HG03565 (cell line): ENCODE measurements around the gene ARHGEF11.
"Not testable (repeated sequence)": the region's sequence is repeated elsewhere in the genome, so short reads cannot be mapped to it uniquely, and the experiment has no call there.

Source experiments
- ATAC-seq: cut with Tn5 transposase; IDR thresholded peaks from one replicate; pipeline ENCODE4 v1.9.1; 2021; ENCODE audit warnings: mild to moderate bottlenecking, moderate library complexity; ENCODE audit not compliant: unreplicated experiment

ARHGEF11 gene

DNA sequence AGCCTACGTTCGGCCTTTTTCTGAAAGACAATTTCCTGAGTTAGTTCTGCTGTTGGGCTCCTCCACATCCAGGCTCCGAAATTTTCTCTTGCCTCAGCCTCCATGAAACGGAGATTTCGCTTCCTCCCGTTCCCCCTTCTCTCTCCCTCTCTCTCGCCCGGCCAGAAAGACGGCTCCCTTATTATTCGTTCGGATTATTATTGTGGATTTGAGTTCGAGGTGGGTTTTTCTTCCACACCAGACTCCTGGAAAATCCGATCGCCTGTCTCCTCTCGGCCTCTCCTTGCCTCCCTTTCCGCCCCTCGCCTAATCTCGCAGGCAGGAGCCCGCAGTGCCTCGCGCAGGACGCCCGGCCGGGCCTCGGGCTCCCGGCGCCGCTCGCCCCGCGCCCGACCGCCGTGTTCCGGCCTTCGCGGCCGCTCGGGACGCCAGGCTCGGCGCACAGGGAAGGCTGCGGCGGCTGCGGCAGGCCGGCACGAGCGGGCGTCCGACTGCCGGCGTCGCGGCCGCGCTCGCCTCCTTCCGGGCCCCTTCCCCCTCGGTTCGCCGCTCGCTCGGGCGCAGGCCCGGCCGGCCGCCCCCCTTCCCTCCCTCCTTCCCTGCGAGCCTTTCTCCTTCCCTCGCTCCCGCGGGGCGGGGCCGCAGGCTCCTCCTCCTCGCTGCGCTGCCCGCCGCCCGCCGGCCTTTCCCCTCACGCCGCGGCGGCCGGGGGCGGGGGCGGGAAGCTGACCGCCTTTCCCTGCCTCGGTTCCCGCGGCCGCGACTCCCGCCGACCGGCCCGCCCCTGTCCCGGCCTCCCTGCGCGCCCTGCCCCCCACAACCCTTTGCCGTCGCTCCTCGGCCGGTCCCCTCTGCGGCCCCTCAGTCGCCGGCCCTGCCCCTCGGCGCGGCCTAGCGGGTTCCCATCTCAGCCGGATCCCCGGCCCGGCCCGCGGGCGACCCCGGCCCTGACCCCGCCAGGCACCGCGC is at the start of gene ARHGEF11:
TSS of gene ARHGEF11 (minus strand) at position 493 of the 969 bp plus-strand sequence. CDS start 1,412 bp downstream, outside the sequence.
- no peak for ATAC-seq

- ATAC-seq = no peak
Observed at GRCh38 chr1:157095091-157095490, 49.5 kb upstream of the ARHGEF11 start.

GRCh38 chr1:157092831-157093230 is 47.3 kb upstream of the ARHGEF11 start:
- ATAC-seq = no peak

- ATAC-seq = no peak
Observed at GRCh38 chr1:157091668-157092273, 46.2 kb upstream of the ARHGEF11 start.

DNA sequence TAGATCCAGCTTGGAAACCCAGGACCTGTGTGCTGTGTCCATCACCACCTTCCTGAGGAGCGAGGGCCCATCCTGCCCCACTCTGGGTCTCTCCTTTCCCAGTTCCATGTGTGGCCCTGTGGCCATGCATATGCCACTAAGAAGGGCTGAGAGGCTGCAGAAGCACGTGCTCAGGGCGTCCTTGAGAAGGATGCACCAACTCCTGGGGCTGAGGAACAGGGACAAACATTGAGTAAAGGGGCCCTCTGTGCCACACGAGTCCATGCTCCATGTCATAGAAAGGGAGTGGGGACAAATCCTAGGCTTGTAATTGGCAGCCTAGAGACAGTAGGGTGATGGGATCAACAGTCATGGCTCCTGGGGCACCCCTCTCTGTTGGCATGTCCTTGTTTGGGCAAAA is 45.6 kb upstream of the ARHGEF11 start:
- no peak for ATAC-seq

GRCh38 chr1:157090771-157091170 is 45.2 kb upstream of the ARHGEF11 start:
- ATAC-seq = no peak

GRCh38 chr1:157090196-157090647 is 44.7 kb upstream of the ARHGEF11 start:
- ATAC-seq = no peak

- ATAC-seq = no peak
Observed at GRCh38 chr1:157089789-157090188, 44.2 kb upstream of the ARHGEF11 start.

GRCh38 chr1:157088607-157089006 is 43.1 kb upstream of the ARHGEF11 start:
- ATAC-seq = no peak

- no peak for ATAC-seq
Observed at GRCh38 chr1:157087030-157087429, 41.5 kb upstream of the ARHGEF11 start.

GRCh38 chr1:157086299-157086698 is 40.8 kb upstream of the ARHGEF11 start:
- ATAC-seq = no peak

GRCh38 chr1:157085421-157085820 is 39.9 kb upstream of the ARHGEF11 start:
- no peak for ATAC-seq

DNA sequence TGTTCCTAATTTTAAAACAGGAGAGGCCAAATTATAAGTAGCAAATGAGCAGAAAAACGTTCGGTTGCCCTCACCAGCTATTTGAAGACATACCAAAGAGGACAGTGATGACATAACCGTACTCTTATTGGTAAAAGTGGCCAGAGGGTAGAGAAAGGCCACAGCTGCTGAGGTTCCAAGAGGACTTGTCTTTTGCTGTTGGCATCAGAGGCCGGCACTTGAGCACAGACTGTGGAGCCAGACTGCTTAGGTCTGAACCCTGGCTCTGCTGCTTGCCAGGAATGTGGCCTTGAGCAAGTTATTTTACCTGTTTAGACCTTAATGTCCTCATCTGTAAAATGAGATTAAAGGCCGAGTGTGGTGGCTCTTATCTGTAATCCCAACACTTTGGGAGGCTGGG is 39.2 kb upstream of the ARHGEF11 start:
- ATAC-seq = no peak

GRCh38 chr1:157081707-157082106 is 36.2 kb upstream of the ARHGEF11 start:
- no peak for ATAC-seq

DNA sequence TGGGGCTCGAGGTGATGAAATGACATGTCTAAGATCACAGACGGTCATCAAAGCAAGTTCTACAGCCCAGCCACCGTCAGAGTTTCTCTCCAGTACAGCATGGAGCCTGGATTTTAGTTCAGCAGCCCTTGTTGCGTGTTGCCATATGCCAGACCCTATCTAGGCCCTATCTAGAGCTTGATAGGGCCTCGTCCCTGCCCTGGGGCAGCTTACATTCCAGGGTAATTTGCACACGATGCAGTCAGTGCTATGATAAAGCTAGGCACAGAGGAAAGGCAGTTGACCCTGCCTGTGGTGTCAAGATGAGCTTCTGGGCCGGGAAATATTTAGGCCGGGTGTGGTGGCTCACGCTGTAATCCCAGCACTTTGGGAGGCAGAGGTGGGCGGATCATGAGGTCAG is 35.2 kb upstream of the ARHGEF11 start:
- ATAC-seq = no peak

DNA sequence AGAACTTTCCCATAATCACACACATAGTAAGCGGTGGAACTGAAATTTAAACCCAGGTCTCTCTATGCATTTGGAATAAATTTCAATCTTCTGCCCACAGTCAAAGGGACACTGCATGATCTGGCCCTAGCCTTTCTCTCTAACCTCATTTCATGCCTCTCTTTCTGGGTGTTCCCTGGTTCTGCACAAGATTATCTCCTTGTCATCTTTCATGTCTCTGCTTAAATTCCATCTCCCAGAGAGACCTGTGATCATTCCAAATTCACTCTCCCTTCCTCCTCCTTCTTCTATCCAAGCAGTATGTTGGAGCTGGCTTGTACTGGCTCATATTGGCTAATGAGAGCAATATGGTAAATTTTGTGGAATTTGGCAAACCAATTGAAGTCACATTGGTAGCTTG is 31.9 kb upstream of the ARHGEF11 start:
- ATAC-seq = no peak

DNA sequence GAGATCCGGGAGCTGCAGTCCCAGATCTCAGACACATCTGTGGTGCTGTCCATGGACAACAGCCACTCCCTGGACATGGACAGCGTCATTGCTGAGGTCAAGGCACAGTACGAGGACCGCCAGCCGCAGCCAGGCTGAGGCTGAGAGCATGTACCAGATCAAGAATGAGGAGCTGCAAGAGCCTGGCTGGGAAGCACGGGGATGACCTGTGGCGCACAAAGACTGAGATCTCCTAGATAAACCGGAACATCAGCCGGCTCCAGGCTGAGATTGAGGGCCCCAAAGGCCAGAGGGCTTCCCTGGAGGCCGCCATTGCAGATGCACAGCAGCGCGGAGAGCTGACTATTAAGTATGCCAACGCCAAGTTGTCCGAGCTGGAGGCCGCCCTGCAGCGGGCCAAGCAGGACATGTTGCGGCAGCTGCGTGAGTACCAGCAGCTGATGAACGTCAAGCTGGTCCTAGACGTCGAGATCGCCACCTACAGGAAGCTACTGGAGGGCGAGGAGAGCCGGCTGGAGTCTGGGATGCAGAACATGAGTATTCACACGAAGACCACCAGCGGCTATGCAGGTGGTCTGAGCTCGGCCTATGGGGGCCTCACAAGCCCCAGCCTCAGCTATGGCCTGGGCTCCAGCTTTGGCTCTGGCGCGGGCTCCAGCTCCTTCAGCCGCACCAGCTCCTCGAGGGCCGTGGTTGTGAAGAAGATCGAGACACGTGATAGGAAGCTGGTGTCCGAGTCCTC is 28.6 kb upstream of the ARHGEF11 start:
- no peak for ATAC-seq

DNA sequence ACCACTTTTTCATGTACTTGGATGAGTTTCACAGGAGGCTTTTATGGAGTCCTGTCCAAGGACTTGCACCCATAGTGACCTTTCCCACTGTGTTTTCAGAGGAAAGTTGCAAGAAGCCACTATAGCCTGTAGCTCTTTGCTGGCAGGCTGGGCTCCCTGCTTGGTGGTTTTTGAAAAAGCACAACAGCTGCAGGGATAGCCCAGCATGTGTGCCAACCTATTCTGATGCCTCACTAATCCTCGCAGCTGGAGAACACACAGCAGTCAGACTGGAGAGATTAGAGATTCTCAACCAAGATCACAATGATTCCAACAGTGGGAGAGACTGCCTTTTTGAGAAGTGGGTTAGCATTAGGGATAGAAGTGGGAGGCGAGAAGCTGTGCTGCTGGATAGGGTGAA is 24.1 kb upstream of the ARHGEF11 start:
- ATAC-seq = no peak

DNA sequence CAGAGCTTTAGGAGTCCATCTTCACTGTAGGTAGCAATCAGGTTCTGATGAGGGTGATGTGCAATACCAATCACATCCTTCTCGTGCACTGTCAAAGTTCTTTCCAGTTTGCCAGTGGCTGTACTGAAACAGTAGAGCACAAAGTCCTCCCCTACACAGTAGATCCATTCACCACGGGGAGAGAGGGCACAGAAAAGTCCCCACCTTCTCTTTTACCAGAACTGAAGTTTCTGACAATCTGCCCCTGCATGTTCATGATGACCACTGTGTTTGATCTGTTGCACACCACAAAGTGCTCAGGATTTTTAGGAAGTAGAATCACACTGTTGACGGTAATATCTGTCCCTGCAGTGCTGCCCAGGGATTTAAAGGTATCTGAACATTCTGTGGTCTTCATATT is 13.7 kb upstream of the ARHGEF11 start:
- not testable (repeated sequence) for ATAC-seq

DNA sequence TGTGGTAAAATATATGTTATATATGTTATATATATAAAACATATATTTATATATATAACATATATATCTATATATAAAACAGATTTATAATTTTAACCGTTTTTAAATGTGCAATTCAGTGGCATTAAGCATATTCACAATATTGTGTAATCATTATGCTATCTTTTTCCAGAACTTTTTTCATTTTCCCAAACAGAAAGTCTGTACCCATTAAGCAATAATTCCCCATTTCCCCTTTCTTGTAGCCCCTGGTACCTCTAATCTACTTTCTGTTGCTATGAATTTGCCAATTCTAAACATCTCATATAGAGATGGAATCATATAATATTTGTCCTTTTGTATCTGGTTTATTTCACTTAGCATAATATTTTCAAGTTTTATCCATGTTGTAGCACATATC is 10.7 kb upstream of the ARHGEF11 start:
- ATAC-seq = no peak

DNA sequence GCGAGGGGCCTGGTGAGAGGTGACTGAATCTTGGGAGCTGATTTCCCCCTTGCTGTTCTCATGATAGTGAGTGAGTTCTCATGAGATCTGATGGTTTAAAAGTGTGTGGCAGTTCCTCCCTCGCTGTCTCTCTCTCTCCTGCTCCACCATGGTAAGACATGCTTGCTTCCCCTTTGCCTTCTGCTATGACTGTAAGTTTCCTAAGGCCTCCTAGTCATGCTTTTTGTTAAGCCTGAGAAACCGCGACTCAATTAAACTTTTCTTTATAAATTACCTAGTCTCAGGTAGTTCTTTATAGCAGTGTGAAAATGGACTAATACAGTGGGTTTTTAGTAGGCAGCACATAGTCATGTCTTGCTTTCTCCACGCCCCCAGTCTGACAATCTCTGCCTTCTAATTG is 10.2 kb upstream of the ARHGEF11 start:
- not testable (repeated sequence) for ATAC-seq
